Stimulated activated CD4-positive, alpha-beta T cell treated with anti-CD3 and anti-CD28 coated beads, Interleukin-2, amount 100 ng/mL, for 24 hours (primary cell): ENCODE data around the gene CTXN1.
A peak's percentile ranks its signal among the peaks of the same experiment; 100 is the strongest.
"Not testable (repeated sequence)": the region's sequence is repeated elsewhere in the genome, so short reads cannot be mapped to it uniquely, and the experiment has no call there.

Experiments used
- DNase-seq, 2 donors: peaks; one replicate each; pipeline ENCODE4 v3.0.0-alpha.2; 2020

The CTXN1 gene

DNA sequence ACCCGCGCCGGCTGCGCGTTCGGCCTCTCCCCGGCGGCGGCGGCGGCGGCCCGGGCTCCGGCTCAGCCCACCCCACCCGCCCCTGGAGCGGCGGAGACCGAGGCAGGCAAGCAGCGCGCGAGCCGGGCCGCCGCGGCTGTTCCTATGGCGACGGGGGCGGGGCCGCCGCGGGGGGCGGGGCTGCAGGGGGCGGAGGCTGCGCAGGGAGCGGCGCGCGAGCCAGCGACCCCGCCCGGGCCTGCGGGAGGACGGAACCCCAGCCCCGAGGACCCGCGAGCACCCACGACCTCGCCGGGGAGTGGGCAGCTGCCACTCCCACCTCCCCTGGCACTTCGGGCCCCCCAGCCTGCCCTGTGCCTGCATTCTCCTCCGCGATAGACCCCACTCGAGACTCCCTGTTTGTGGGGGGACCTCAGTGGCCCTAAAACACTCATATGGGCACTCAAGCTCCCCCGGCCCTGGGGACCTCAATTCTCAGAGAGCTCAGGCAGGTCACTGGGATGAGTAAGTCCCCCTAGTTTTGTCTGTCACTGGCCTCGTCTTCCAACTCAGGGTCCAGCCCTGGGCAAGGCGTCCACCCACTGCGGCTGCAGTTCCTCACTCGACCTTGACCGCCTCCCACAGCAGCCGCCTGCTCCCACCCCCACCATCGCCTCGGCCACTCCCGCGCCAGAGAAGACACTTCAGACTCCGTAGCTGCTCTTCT is at the start of gene CTXN1:
TSS of gene CTXN1 (minus strand) at position 115 of the 706 bp plus-strand sequence. CDS start 597 bp downstream, outside the sequence.
- peak; percentile 81 to 84 for DNase-seq

DNA sequence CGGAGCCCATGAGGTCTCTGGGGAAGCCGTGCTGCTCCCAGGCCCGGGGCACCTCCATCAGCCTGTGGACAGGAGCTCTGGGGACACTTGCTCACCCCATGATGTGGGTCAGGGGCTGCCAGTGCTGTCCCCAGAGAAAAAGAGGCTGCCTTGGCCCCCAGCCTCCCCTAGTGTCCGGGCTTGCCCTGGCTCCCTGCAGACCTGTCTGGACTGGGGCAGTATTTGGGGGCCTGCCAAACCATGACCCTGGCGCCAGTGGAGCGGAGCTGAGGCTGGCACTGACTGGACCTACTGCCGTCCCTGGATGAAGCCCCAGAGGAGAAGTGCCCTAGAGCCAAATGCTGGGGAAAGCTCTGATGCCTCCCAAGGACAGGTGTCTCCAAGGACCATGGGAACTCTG is 49.1 kb upstream of the CTXN1 start:
- no peak for DNase-seq

DNA sequence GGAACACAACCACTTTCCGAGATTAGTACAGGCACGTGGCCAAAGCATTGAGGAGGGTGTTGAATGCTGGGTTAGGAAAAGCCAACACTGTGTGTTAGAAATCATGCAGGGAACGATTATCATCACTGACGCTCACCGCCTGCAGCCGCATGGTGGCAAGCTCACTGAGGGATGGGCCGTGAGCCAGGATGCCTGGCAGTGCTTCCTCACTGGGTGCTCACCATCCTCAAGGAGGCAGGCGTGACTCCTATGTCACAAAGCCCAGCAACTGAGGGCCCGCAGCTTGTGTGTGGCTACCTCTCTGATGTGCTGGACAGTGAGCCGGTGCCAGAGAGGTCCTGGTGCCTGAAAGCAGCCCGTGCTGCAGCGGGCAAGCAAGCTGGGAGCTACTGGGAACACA is 47.9 kb upstream of the CTXN1 start:
- no peak for DNase-seq

DNA sequence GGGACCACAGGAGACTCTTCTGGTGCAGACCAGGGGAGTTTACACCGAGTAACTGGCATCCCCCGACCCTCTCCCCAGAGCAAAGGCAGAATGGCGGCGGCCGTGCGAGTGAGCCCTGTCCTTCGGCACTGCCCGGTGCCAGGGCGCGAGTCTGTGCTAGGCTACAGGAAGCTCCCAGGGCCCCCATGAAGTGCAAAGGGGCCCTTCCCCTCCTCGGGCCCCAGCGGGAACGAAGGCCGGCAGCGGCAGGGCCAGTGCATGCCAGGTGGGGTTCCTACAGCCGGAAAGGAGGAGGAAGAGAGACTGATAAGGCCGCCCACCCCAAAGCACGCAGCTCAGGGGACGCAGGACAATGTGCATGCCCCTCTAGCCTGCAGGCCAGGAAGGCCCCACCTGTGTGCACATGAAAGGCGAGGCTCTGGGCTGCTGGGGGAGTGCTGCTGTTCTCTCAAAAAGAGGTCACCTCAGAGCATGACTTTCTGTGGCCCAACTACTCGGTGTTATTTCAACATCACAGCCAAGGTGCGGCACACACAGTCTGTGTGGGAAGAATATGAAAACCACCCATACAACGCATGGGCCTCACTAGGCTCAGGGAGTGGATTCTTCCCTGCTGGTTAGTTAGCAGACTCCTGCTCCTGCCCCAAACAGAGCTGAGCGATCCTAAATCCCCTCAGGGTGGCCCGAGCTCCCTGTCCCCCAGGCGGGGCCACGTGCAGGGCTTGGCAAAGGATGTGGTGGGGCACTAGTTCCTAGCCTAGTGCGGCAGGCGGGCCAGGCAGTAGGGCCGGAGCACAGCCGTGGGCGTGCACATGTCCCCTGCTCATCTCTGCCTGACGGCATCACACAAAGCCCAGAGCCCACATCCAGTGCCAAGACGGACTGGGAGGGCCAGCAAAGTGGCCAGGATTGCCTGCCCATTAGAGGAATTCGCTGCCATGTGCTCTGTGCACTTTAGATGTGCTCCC is 45.9 kb upstream of the CTXN1 start:
- no peak for DNase-seq

DNA sequence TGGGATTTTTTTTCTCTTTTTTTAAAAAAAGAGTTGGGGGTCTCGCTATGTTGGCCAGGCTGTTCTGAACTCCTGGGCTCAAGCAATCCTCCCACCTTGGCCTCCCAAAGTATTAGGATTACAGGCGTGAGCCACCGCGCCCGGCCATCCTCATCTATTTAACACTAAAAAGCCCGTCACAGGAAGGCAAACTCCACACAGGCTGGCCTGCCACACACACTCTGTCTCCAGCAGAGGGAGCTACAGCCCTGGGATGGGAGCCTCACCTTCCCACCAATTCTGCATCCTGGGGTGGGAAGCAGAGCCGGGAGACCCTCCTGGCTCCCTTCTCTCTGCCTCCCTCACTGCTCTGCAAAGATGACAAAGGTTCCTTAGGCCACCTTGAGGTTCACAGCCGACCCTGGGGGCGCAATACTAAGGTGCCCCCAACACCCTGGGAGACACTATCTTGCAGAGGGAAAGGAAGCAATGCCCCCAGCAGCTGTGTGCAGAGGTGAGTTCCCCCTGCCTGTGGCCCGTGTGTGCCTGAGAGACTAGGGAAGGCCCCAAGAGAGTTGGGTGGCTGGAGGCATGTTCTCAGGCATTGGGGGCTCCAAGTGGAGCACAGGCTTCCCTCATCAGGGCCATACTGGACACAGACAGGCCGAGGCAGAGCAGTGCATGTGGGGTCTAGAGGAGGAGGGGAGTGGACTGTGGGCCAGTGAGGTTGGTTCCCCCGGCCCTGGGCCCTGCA is 44.9 kb upstream of the CTXN1 start:
- peak; percentile 37 to 42 for DNase-seq

- DNase-seq, result no peak
Measured at GRCh38 chr19:7969555-7969939, 43.6 kb upstream of the CTXN1 start.

GRCh38 chr19:7968796-7969554 is 43.0 kb upstream of the CTXN1 start:
- no peak for DNase-seq

GRCh38 chr19:7968008-7968795 is 42.3 kb upstream of the CTXN1 start:
- DNase-seq, result no peak

DNA sequence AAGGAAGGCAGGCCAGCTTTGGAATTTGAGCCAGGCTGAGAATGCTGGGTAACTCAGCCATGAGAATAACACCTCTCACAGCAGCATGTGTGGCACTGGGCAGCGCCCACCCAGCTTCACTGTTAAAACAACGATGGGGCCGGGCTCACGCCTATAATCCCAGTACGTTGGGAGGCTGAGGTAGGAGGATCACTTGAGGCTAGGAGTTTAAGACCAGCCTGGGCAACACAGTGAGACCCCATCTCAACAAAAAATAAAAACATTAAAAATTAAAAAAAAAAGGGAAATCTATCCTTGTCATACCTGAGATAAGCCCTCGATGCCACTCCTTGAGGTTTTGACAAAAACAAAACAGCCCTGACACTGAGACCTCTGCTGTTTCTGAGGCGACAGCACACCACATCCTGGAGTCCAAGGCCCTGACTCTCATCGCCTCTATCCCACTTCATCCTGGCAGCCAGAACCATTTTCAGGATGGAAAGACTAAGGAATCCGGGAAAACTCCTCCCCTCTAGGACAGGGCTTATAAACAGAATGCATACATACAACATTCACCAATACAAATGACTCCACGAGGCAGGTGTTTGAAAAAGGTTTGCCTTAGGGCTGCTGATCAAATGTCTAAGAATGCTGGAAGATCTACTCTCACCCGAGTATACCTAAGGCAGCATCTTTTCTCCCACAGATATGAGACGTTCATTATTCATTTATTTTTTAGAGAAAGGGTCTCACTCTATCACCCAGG is 40.2 kb upstream of the CTXN1 start:
- DNase-seq, result no peak

DNA sequence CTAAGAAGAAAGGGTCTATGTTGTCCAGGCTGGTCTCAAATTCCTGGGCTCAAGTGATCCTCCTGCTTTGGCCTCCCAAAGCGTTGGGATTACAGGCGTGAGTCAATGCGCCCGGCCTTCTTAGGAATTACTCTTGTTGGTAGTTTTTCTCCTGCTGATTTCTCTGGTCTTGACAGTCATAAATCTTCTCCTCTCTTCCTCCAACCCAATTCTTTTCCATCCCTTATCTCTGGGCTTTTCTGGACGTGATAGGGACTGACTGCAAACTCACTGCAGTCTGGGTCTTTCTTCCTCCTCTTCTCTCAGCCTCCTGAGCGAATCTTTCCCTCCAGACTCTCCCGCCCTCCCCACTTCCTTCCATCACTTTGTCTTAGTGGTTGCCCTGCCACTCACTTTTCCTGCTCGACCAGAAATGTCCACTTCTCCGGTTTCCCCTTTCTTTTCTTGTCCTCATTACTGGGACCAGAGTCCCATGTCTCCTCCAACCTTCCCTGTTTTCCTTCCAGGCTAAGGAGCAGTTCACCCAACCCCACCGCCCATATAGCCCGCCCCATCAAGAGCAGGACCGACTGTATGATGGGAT is 39.4 kb upstream of the CTXN1 start:
- no peak for DNase-seq

GRCh38 chr19:7963566-7963965 is 37.6 kb upstream of the CTXN1 start:
- no peak for DNase-seq

- no peak for DNase-seq
Measured at GRCh38 chr19:7962644-7963268, 36.8 kb upstream of the CTXN1 start.

DNA sequence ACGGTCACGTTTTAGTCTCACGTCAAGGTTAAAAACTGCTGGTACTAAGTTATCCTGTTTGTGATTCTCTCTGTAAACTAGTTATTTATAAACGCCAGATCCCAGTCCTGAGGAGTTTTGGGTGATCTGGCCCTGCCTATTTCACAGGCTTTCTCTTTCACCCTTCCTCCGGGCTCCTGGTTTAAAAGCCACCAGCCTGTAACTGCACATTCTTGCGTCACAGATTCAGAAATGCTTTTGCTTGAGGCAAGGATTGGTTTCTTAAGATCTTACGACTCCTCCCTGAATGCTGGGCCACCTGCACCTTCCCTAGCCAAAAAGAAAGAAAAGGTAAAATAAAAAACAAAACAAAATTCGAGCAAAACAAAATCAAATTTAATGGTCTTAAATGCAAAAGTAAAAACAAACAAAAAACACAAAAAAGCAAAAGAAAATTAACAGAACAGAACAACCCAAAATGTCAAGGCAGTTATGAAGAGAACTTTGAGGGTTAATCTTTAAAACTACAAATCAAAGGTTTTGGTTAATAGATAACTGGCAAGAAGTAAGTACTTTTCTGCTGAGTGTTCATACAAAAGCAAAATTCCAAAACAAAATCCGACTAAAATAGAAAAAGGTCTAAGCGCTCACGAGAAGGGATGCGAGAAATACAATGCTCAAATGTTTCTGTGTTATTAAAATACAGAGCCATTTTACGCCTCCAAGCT is 36.1 kb upstream of the CTXN1 start:
- no peak for DNase-seq

DNA sequence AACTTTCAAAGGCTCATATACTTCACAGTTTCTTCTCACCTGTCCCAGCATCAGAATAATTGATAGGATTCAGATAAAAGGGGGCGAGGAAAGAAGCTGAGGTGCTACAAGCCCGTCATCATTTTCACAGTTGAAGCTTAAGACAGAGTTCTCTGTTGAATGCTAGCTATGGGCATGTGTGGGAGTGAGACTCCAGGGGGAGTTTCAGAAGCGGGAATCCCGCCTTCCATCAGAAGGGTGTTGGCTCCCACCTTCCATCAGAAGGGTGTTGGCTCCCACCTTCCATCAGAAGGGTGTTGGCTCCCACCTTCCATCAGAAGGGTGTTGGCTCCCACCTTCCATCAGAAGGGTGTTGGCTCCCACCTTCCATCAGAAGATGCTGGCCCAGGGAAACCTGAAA is 35.1 kb upstream of the CTXN1 start:
- DNase-seq, result not testable (repeated sequence)

- DNase-seq, result no peak
Measured at GRCh38 chr19:7959211-7959610, 33.3 kb upstream of the CTXN1 start.

DNA sequence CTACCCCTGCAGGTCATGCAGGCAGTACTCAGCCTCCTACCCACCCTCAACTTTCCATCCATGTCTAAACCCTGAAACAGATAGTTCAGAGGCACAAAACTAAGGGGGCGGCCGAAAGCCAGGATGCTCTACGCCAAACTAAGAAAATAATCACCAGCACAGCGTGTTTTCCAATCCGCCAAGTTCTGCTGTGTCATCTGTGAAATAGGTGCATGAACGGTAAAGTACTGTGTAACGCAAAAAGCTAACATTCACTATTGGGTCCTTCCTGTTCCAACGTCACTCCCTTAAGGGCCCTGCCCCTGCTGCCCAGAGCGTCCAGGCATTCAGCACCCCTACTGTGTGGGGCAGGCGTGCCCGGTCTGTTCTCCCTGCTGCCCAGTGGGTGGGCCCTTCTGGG is 29.8 kb upstream of the CTXN1 start:
- DNase-seq, result no peak

GRCh38 chr19:7953576-7953975 is 27.6 kb upstream of the CTXN1 start:
- no peak for DNase-seq

- no peak for DNase-seq
Measured at GRCh38 chr19:7953060-7953459, 27.1 kb upstream of the CTXN1 start.

DNA sequence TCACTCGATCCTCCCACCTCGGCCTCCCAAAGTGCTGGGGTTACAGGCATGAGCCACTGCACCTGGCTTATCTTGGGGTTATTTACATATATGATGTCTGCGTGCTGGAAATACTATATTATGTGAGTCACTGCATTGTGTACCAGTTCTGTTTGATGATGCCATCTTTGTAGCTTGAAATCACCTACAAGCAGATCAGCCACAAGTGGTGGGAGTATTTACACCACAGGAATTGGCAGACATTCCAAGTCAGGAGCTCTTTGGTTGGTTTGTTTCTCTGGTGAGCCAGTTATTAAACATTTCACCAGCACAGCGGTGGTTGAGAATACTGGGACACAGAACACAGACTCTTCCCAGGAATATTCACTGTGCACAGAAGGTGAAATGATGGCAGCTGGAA is 22.0 kb upstream of the CTXN1 start:
- DNase-seq, result no peak
